ENCODE data around the gene TECPR1.

DNA sequence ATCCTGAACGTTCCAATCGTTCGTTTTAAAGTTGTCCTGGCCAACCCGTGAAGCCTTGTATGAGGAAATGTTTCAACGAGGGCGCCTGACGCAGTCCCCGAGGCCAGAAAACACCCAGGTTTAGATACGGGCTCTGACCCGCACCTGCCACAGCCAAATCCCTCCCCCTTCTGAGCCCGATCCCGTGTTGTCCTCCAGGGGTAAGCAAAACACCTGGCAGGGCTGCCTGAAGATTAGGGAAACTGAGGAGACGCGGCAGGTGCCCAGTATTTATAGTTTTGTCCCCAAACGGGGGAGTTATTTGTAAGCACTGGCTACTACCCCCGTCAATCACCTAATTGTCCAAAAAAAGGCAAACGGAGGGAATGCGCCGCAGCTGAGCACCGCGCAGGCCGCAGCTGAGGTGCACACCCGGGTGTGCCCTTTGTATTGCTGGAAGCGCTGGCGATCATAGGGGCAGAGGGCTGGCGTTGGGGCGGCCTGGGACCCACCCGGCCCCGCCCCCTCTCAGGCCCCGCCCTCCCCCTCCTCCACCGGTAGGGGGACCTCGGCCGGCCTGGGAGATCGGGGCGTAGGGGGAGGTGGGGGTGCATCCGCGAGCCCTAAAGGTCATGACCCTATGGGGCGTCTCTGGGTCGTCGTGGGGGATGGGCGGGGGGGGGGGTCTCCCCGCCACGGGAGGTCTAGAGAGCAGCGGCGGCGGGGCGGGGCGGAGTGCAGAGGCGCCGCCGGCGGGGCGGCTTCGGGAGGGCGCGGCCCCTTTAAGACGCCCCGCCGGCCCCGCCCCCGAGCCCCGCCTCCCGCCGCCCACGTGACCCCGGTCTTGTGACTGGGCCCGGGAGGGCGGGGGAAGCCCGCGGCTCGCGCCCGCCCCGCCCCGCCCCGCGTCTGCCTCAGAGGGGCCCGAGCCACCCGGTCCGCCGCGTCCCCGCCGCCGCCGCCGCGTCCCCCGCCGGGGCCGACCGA, 29.0 kb upstream of the TECPR1 start, which contains the start of gene BRI3:
- TF ChIP-seq, protein P1, sequence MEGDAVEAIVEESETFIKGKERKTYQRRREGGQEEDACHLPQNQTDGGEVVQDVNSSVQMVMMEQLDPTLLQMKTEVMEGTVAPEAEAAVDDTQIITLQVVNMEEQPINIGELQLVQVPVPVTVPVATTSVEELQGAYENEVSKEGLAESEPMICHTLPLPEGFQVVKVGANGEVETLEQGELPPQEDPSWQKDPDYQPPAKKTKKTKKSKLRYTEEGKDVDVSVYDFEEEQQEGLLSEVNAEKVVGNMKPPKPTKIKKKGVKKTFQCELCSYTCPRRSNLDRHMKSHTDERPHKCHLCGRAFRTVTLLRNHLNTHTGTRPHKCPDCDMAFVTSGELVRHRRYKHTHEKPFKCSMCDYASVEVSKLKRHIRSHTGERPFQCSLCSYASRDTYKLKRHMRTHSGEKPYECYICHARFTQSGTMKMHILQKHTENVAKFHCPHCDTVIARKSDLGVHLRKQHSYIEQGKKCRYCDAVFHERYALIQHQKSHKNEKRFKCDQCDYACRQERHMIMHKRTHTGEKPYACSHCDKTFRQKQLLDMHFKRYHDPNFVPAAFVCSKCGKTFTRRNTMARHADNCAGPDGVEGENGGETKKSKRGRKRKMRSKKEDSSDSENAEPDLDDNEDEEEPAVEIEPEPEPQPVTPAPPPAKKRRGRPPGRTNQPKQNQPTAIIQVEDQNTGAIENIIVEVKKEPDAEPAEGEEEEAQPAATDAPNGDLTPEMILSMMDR (conservative IDR thresholded peaks at IDR 0.05; ENCODE audit: low read depth, low read length): no peak
- no peak for TF ChIP-seq EZH2 (IDR thresholded peaks at IDR 0.05; ENCODE audit: low read length, unreplicated experiment)

Data from PC-3 (cell line).